ENCODE results near the gene CSKMT. TPM values are rescaled to one million over a fixed set of nuclear protein-coding genes. Genes with fewer than 3 reads are reported as not detected.
"Not testable (repeated sequence)": the region's sequence is repeated elsewhere in the genome, so short reads cannot be mapped to it uniquely, and the experiment has no call there.

The CSKMT gene
- total RNA-seq, 1 donor from 2014 or later = 2.5 TPM

GRCh38 chr11:62654297-62654696, 10.8 kb upstream of the CSKMT start:
- DNase-seq (ENCODE audit: extremely low read depth, low read depth, low spot score) = no peak

DNA sequence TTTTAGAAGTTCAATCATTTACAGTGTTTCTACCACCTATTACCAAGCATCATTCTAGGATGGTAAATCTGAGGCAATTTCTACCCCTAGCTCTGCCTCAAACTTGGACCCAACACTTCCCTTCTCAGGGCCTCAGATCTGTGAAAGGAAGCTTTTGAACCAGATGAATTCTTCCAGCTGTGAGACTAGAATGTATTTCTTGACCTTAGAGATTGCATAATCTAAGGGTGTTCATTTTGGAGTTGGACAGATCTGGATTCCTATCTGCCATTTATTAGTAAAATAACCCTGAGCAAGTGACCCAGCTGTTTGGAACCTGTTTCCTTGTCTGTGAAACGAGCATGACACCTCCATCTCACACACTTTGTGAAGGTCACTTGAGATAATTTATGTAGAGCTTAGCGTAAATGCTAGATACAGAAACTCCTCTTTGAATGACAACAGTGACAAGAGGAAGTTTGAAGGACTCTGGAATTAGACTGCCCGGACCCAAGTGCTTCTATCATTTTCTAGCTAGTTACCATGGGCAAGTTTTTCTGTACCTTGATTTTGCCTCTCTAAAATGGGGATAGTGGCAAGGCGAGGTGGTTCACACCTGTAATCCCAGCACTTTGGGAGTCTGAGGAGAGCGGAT, 8.2 kb upstream of the CSKMT start:
- DNase-seq (ENCODE audit: extremely low read depth, low read depth, low spot score) = no peak

- no peak for DNase-seq (ENCODE audit: extremely low read depth, low read depth, low spot score)
These were observed 572 bp upstream of the CSKMT start for GRCh38 chr11:62664405-62665074.

GRCh38 chr11:62665599-62666258, 617 bp downstream of the CSKMT start:
- DNase-seq (ENCODE audit: extremely low read depth, low read depth, low spot score) = no peak

DNA sequence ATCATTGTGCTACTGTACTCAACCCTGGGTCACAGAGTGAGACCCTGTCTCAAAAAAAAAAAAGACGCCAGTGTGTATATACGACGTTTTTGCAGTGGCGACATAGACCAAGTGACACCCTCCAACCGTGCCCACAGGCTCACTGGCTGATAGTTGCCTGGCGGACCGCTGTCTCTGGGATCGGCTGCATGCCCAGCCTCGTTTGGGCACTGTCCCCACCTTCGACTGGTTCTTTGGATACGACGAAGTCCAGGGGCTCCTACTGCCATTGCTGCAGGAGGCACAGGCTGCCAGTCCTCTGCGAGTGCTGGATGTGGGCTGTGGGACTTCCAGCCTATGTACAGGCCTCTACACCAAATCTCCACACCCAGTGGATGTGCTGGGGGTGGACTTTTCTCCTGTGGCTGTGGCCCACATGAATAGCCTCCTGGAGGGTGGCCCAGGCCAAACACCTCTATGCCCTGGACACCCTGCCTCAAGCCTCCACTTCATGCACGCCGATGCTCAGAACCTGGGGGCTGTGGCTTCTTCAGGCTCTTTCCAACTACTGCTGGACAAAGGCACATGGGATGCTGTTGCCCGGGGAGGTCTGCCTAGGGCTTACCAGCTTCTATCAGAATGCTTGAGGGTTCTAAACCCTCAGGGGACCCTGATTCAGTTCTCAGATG, 1.3 kb downstream of the CSKMT start:
- DNase-seq (ENCODE audit: extremely low read depth, low read depth, low spot score) = no peak

GRCh38 chr11:62667460-62667859, 2.3 kb downstream of the CSKMT start:
- no peak for DNase-seq (ENCODE audit: extremely low read depth, low read depth, low spot score)

GRCh38 chr11:62669420-62670161, 4.5 kb downstream of the CSKMT start:
- no peak for DNase-seq (ENCODE audit: extremely low read depth, low read depth, low spot score)

DNA sequence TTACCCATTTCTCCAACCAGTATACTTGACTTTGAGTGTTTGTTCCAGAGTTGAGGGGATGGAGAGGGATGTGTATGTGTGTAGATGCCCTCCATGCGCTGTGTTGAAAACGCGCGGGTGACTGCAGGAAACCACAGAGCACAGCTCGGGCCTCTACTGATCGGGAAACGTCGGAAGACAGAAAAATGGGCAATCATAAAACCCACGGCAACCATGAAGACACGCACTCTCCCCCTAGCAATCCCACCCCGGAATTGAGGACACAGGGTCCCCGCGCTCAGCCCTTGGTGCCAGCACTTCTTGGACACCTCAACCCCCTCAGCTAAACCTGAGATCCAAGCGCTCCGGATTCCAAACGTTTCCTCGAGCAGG, 6.1 kb downstream of the CSKMT start:
- DNase-seq (ENCODE audit: extremely low read depth, low read depth, low spot score) = no peak

GRCh38 chr11:62671608-62672389, 6.7 kb downstream of the CSKMT start, which contains the start of the genes LBHD1 and UQCC3:
Gene LBHD1, minus strand, starts transcription at chr11:62672267. Its CDS starts 2,236 bp downstream, at chr11:62670031.
Gene UQCC3, plus strand, starts transcription at chr11:62671673. Its CDS starts 73 bp downstream, at chr11:62671746.
- DNase-seq (ENCODE audit: extremely low read depth, low read depth, low spot score) = no peak

DNA sequence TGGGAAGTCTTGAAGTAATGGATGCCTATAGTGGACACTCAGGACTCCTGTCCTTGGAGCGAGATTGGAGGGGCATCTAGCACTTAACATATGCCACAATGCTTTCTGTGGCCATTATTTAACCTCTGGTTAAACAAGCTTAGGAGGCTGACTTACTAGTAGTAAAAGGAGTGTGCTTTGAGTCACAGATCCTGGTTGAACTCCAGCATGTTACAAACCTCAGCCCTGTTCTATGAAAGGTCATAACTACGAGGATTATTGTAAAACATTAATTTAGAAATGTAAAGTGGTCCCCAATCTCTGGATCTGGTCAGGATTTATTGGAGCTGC, 8.0 kb downstream of the CSKMT start:
- DNase-seq (ENCODE audit: extremely low read depth, low read depth, low spot score) = no peak

DNA sequence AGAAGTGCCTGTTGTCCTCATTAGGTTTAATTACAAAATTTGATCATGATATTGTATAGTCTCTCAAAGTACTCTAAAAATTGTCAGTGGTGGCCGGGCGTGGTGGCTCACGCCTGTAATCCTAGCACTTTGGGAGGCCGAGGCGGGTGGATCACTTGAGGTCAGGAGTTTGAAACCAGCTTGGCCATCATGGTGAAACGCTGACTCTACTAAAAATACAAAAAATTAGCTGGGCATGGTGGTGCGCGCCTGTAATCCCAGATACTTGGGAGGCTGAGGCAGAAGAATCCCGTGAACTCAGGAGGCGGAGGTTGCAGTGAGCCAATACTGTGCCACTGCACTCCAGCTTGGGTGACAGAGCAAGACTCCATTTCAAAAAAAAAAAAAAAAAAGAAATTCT, 10.3 kb downstream of the CSKMT start:
- not testable (repeated sequence) for DNase-seq (ENCODE audit: extremely low read depth, low read depth, low spot score)

- no peak for DNase-seq (ENCODE audit: extremely low read depth, low read depth, low spot score)
These were observed 11.6 kb downstream of the CSKMT start for GRCh38 chr11:62676698-62677097.

DNA sequence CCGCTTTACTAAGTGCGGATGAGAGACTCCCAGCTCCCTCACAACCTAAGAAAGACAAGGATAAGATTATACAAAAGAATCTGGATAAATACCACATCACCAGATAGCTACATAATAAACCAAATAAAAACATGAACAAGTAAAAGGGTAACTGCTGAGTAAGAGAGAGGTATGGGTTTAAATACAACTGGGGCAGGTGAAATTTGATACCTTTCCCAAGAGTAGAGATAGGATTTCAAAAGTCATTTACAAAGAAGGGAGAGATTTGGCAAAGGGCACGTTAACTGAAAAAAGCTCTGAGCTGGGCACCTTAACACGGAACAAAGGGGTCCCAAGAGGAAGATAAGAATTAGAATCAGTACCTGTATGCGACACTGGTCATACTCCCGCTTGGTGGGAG, 12.0 kb downstream of the CSKMT start:
- no peak for DNase-seq (ENCODE audit: extremely low read depth, low read depth, low spot score)

- DNase-seq (ENCODE audit: extremely low read depth, low read depth, low spot score) = no peak
These were observed 12.6 kb downstream of the CSKMT start for GRCh38 chr11:62677714-62678113.

GRCh38 chr11:62678433-62678769, 13.3 kb downstream of the CSKMT start:
- DNase-seq (ENCODE audit: extremely low read depth, low read depth, low spot score) = no peak

DNA sequence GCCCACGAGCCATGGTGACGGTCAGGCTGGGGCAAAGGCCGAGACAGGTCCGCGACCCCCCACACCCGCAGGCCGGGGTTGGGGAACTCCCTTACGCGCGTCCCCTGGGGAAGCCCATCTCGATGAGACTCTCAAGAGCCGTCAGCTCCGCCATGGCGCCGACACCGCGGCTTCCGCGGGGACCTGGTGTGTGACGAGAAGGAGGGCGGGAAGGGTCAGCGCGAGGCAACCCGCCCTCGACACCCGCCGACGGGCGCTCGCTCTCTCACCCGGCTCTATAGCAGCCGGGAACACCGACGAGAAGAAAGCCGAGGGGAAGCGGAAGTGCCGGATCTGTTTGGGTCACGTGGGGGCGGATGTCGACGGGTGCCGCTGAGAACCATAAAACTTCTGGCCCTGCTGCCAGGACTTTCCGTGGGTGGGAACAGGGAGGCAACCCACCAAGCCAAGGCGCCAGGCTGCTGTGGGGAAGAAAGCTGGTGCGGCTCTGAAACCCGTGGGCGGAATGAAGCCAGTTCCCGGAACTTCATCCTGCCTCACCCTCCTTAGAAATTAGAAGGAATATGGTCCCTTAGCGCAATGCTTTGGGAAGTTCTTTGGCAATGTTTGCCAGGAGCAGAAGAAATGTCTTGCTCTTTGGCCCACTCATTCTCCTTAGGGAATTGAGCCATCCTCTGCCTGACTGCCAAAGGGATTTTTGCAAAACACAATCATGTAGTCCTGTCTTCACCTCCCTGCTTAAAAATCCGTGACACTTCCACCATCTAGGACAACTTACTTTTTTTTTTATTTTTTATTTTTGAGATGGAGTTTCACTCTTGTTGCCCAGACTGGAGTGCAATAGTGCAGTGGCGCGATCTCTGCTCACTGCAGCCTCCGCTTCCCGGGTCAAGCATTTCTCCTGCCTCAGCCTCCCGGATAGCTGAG, 13.9 kb downstream of the CSKMT start, which contains the start of gene UBXN1:
Gene UBXN1 (minus strand): TSS at position 304 of the 927 bp plus-strand sequence. CDS start 150 bp downstream, at position 154.
- DNase-seq (ENCODE audit: extremely low read depth, low read depth, low spot score) = no peak

- no peak for DNase-seq (ENCODE audit: extremely low read depth, low read depth, low spot score)
These were observed 15.7 kb downstream of the CSKMT start for GRCh38 chr11:62680825-62681240.

- no peak for DNase-seq (ENCODE audit: extremely low read depth, low read depth, low spot score)
These were observed 17.4 kb downstream of the CSKMT start for GRCh38 chr11:62682518-62682917.

All from glomerular endothelial cell (primary cell).